Peyer's patch (tissue), 4 donors: ENCODE data around the gene PKNOX2. TPM values are rescaled to one million over a fixed set of nuclear protein-coding genes. Genes with fewer than 3 reads are reported as not detected.

Source experiments
- DNase-seq, 3 donors: peaks; one replicate each; pipeline ENCODE4 v3.0.0-alpha.2; 2017 to 2019
- H3K27ac ChIP-seq, 4 donors: fragments of 200-600 bp; sonication (generic); one replicate each; pipeline ENCODE4 v1.5.1; 2016 to 2019
- H3K27me3 ChIP-seq, 2 donors: fragments of 200-600 bp; sonication (generic); one replicate each; pipeline ENCODE4 v1.5.1; 2019
- H3K36me3 ChIP-seq, 3 donors: fragments of 200-600 bp; sonication (generic); one replicate each; pipeline ENCODE4 v1.5.1; 2016 to 2019
- H3K4me1 ChIP-seq, 4 donors: fragments of 200-600 bp; sonication (generic); one replicate each; pipeline ENCODE4 v1.5.1; 2016 to 2019
- H3K4me3 ChIP-seq, 4 donors: fragments of 200-600 bp; sonication (generic); 1 replicate in 3 of 4; 2 replicates in 1 of 4; pipeline ENCODE4 v1.5.1; 2016 to 2019; ENCODE audit warnings: mild to moderate bottlenecking in 1 of 4
- H3K9me3 ChIP-seq, 4 donors: fragments of 200-600 bp; sonication (generic); one replicate each; pipeline ENCODE4 v1.5.1; 2016 to 2019; ENCODE audit warnings: mild to moderate bottlenecking in 1 of 4
- CTCF ChIP-seq, 6 experiments: fragments of 450-650 bp in 4 of 6; fragments of 200-600 bp in 2 of 6; sonication (generic) in 1 of 6; IDR thresholded peaks; one replicate each; pipeline ENCODE4 v1.5.1; 2017 to 2019; ENCODE audit warnings: antibody characterized with exemption in 6 of 6, mild to moderate bottlenecking in 3 of 6, moderate library complexity in 1 of 6
- POLR2A ChIP-seq, 2 donors: fragments of 450-650 bp; IDR thresholded peaks; one replicate each; pipeline ENCODE4 v1.5.1; 2017; ENCODE audit warnings: antibody characterized with exemption in 2 of 2, mild to moderate bottlenecking in 2 of 2, moderate library complexity in 2 of 2
- total RNA-seq, 4 donors: library from RNA; depleted of rRNA; stranded (reverse); fragments of >200 nt; gene quantifications; one replicate each; pipeline ENCODE4 v1.1.0, GENCODE V29; 2016

Gene PKNOX2
- total RNA-seq, 4 donors from 2014 or later, result 1.4 to 8.3 TPM; not detected in 2

GRCh38 chr11:125179895-125180294 lies 15.3 kb downstream of the PKNOX2 start:
- DNase-seq, result peak in 1 of 3 donors; percentile 21
- TF ChIP-seq CTCF (IDR thresholded peaks at IDR 0.05), result no peak
- no peak for TF ChIP-seq POLR2A (IDR thresholded peaks at IDR 0.05)
- Histone ChIP-seq H3K36me3 (no peaks in the 10 kb centered on the region), H3K4me1 (no peaks in the 10 kb centered on the region), H3K27me3 (no peaks in the 10 kb centered on the region), H3K9me3 (no peaks in the 10 kb centered on the region), H3K4me3 (no peak overlapping the region), H3K27ac (no peak overlapping the region)

- no peaks in the 10 kb centered on the region for H3K27me3 ChIP-seq
- no peak for TF ChIP-seq CTCF (IDR thresholded peaks at IDR 0.05)
- TF ChIP-seq POLR2A (IDR thresholded peaks at IDR 0.05), result no peak
- no peaks in the 10 kb centered on the region for H3K4me1 ChIP-seq
- H3K9me3 ChIP-seq, result no peaks in the 10 kb centered on the region
- H3K36me3 ChIP-seq, result no peaks in the 10 kb centered on the region
- peak in 1 of 3 donors; percentile 5 for DNase-seq
- H3K4me3 ChIP-seq, result no peak overlapping the region
- no peak overlapping the region for H3K27ac ChIP-seq
These were observed 16.1 kb downstream of the PKNOX2 start for GRCh38 chr11:125180413-125181305.

- Histone ChIP-seq H3K4me1 (no peaks in the 10 kb centered on the region), H3K9me3 (no peaks in the 10 kb centered on the region), H3K27me3 (no peaks in the 10 kb centered on the region), H3K4me3 (no peak overlapping the region), H3K36me3 (no peaks in the 10 kb centered on the region), H3K27ac (no peak overlapping the region)
- TF ChIP-seq CTCF (IDR thresholded peaks at IDR 0.05), result no peak
- no peak for TF ChIP-seq POLR2A (IDR thresholded peaks at IDR 0.05)
- DNase-seq, result peak in 1 of 3 donors; percentile 11
These were observed 18.0 kb downstream of the PKNOX2 start for GRCh38 chr11:125182573-125182972.

GRCh38 chr11:125183641-125184040 lies 19.1 kb downstream of the PKNOX2 start:
- TF ChIP-seq CTCF (IDR thresholded peaks at IDR 0.05) (no peak), POLR2A (IDR thresholded peaks at IDR 0.05) (no peak)
- H3K4me1 ChIP-seq, result no peaks in the 10 kb centered on the region
- H3K4me3 ChIP-seq, result no peak overlapping the region
- no peak overlapping the region for H3K27ac ChIP-seq
- H3K9me3 ChIP-seq, result no peaks in the 10 kb centered on the region
- no peaks in the 10 kb centered on the region for H3K36me3 ChIP-seq
- no peaks in the 10 kb centered on the region for H3K27me3 ChIP-seq
- no peak for DNase-seq

- Histone ChIP-seq H3K27me3 (no peaks in the 10 kb centered on the region), H3K9me3 (no peaks in the 10 kb centered on the region), H3K4me1 (no peaks in the 10 kb centered on the region), H3K27ac (no peak overlapping the region), H3K36me3 (no peaks in the 10 kb centered on the region), H3K4me3 (no peak overlapping the region)
- no peak for DNase-seq
- TF ChIP-seq CTCF (IDR thresholded peaks at IDR 0.05) (no peak), POLR2A (IDR thresholded peaks at IDR 0.05) (no peak)
These were observed 23.5 kb downstream of the PKNOX2 start for GRCh38 chr11:125188021-125188420.
